ENCODE measurements around the gene KRI1.

- TF ChIP-seq CTCF (IDR thresholded peaks at IDR 0.05; ENCODE audit: low read depth, low read length, missing input control) (no peak), TAF1 (conservative IDR thresholded peaks at IDR 0.05) (no peak), ZBTB33 (IDR thresholded peaks at IDR 0.05) (no peak), GABPA (IDR thresholded peaks at IDR 0.05 in 1 of 2, conservative IDR thresholded peaks at IDR 0.05 in 1 of 2) (no peak), MAX (IDR thresholded peaks at IDR 0.05) (no peak), RXRA (IDR thresholded peaks at IDR 0.05) (no peak)
Measured at GRCh38 chr19:10532457-10532856, 33.4 kb downstream of the KRI1 start.
